NCI-H345 treated with DMSO at 0.1 percent for 48 hours (cell line): ENCODE results near the gene ANAPC5.

Source experiments
- DNase-seq: peaks from one replicate; lab custom pipeline; 2025; ENCODE audit not compliant: unreplicated experiment; lab: John Stamatoyannopoulos, UW

Gene ANAPC5

DNA sequence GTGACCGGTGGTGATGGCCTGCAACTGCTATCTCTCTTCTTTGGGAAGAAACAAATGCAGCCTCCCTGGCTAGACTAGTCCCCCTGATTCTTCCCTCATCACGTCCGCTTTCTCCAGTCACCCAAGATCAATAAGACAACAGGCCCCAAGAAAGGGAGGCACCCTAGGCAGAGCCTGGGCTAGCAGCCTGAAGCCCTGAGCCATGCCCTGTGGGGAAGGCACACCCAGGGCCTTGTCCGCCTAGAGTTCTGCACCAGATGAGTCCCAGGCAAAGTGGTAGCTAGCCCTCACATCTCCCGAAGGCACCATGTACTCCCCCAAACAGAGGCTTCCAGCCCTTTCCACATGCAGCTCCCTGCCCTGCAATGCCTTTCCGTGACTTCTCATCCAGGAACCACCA, 90.8 kb downstream of the ANAPC5 start:
- DNase-seq, result no peak

- DNase-seq, result no peak
Observed at GRCh38 chr12:121260091-121260490, 92.1 kb downstream of the ANAPC5 start.

DNA sequence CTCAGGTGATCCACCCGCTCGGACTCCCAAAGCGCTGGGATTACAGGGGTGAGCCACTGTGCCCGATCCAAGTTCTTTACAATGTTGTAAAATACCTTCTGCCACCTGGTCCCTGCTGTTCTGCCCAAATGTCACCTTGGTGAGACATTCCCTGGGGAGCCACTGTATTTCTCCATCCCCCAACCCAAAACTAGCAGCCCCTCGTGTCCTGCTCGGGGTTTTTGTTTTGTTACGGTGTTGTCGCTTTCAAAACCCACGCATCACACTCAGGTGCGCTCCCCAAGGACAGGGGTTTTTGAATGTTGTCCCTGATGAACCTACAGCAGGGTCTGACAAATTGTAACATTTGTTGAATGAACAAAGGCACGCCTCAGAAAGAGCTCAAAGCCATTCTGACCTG, 93.1 kb downstream of the ANAPC5 start:
- no peak for DNase-seq
